Activated CD8-positive, alpha-beta memory T cell treated with anti-CD3 and anti-CD28 coated beads for 24 hours (primary cell): Measurements from ENCODE around the gene PHLDB2.
A peak's percentile ranks its signal among the peaks of the same experiment; 100 is the strongest.

ENCODE experiments used
- DNase-seq: peaks from one replicate; pipeline ENCODE4 v3.0.0-alpha.2; 2020

Gene PHLDB2

GRCh38 chr3:111851511-111851954 lies 7.5 kb upstream of the PHLDB2 start:
- no peak for DNase-seq

GRCh38 chr3:111852540-111852939 lies 6.5 kb upstream of the PHLDB2 start:
- no peak for DNase-seq

- no peak for DNase-seq
These were observed 6.0 kb upstream of the PHLDB2 start for GRCh38 chr3:111853068-111853467.

- DNase-seq = no peak
These were observed 4.1 kb upstream of the PHLDB2 start for GRCh38 chr3:111854990-111855389.

- DNase-seq = no peak
These were observed 2.6 kb upstream of the PHLDB2 start for GRCh38 chr3:111856501-111856900.

GRCh38 chr3:111857474-111857873 lies 1.6 kb upstream of the PHLDB2 start:
- DNase-seq = no peak

- DNase-seq = no peak
These were observed 423 bp upstream of the PHLDB2 start for GRCh38 chr3:111858642-111859041.

- DNase-seq = peak; percentile 78
These were observed 1.2 kb downstream of the PHLDB2 start for GRCh38 chr3:111859974-111860859.

GRCh38 chr3:111861391-111861790 lies 2.3 kb downstream of the PHLDB2 start:
- DNase-seq = no peak

- no peak for DNase-seq
These were observed 3.4 kb downstream of the PHLDB2 start for GRCh38 chr3:111862415-111862814.

- no peak for DNase-seq
These were observed 3.9 kb downstream of the PHLDB2 start for GRCh38 chr3:111862974-111863373.

GRCh38 chr3:111863942-111864694 lies 5.1 kb downstream of the PHLDB2 start:
- DNase-seq = no peak

GRCh38 chr3:111864821-111865656 lies 6.0 kb downstream of the PHLDB2 start:
- DNase-seq = no peak

- DNase-seq = no peak
These were observed 8.9 kb downstream of the PHLDB2 start for GRCh38 chr3:111867889-111868426.

GRCh38 chr3:111870620-111871019 lies 11.6 kb downstream of the PHLDB2 start:
- no peak for DNase-seq

GRCh38 chr3:111871809-111872623 lies 13.0 kb downstream of the PHLDB2 start:
- no peak for DNase-seq

- no peak for DNase-seq
These were observed 13.9 kb downstream of the PHLDB2 start for GRCh38 chr3:111872979-111873378.

GRCh38 chr3:111874177-111874820 lies 15.2 kb downstream of the PHLDB2 start:
- DNase-seq = no peak

- no peak for DNase-seq
These were observed 22.4 kb downstream of the PHLDB2 start for GRCh38 chr3:111881480-111881879.

GRCh38 chr3:111882194-111882593 lies 23.1 kb downstream of the PHLDB2 start:
- DNase-seq = no peak

- DNase-seq = no peak
These were observed 23.7 kb downstream of the PHLDB2 start for GRCh38 chr3:111882799-111883198.
